Calu3 (cell line): ENCODE results near the gene DMD. TPM values are rescaled to one million over a fixed set of nuclear protein-coding genes. Genes with fewer than 3 reads are reported as not detected.

Experiments used
- BruUV-seq: library from RNA; stranded (reverse); fragments of 400-500 nt; replicated peaks from 2 replicates; lab custom pipeline; 2021; lab: Mats Ljungman, UMichigan
- CTCF ChIA-PET: fragments of 300-600 bp; sonication (Branson Sonifier 250); formaldehyde crosslinking; loops from one replicate; lab custom pipeline; 2022; ENCODE audit warnings: antibody characterized with exemption; lab: Charles Lee
- DNase-seq: peaks from one replicate; pipeline ENCODE4 v3.0.0; 2022
- H3K27ac Mint-ChIP-seq: one replicate; pipeline ENCODE4 v1.8.0; 2022; ENCODE audit warnings: mixed read lengths; ENCODE audit not compliant: unreplicated experiment
- H3K27me3 Mint-ChIP-seq: one replicate; pipeline ENCODE4 v1.8.0; 2022; ENCODE audit warnings: mixed read lengths; ENCODE audit not compliant: unreplicated experiment
- H3K36me3 Mint-ChIP-seq: one replicate; pipeline ENCODE4 v1.8.0; 2022; ENCODE audit warnings: mild to moderate bottlenecking, moderate library complexity, mixed read lengths; ENCODE audit not compliant: insufficient read depth, unreplicated experiment
- H3K4me1 Mint-ChIP-seq: one replicate; pipeline ENCODE4 v1.8.0; 2022; ENCODE audit warnings: mild to moderate bottlenecking, low read depth, mixed read lengths; ENCODE audit not compliant: unreplicated experiment
- H3K4me3 Mint-ChIP-seq: one replicate; pipeline ENCODE4 v1.8.0; 2022; ENCODE audit warnings: mild to moderate bottlenecking, low read depth, moderate library complexity, mixed read lengths; ENCODE audit not compliant: unreplicated experiment
- H3K9me3 Mint-ChIP-seq: one replicate; pipeline ENCODE4 v1.8.0; 2022; ENCODE audit warnings: low read depth, mixed read lengths; ENCODE audit not compliant: unreplicated experiment
- CTCF ChIP-seq: fragments of 200-600 bp; IDR thresholded peaks from one replicate; pipeline ENCODE4 v1.8.0; 2022; ENCODE audit warnings: antibody characterized with exemption; ENCODE audit not compliant: unreplicated experiment
- intact Hi-C: fragments of 100-400 bp; cut with micrococcal nuclease; formaldehyde crosslinking; loops from one replicate; pipeline ENCODE4 v1.10.0; 2022; ENCODE audit not compliant: unreplicated experiment
- total RNA-seq: library from RNA; stranded (reverse); gene quantifications from 2 replicates; pipeline ENCODE4 v1.2.3, GENCODE V29; 2022

Gene DMD
- total RNA-seq, 1 experiment from 2014 or later: 11.6 TPM

- no peak for TF ChIP-seq CTCF
- H3K27ac Mint-ChIP-seq: no peak overlapping the region
- no TSS peak for BruUV-seq
- H3K27me3 Mint-ChIP-seq: no peaks in the 10 kb centered on the region
- CTCF ChIA-PET: no interaction called here
- no peaks in the 10 kb centered on the region for H3K9me3 Mint-ChIP-seq
- no peak overlapping the region for H3K4me3 Mint-ChIP-seq
- no peaks in the 10 kb centered on the region for H3K36me3 Mint-ChIP-seq
- intact Hi-C loops: no loop called here
- H3K4me1 Mint-ChIP-seq: no peaks in the 10 kb centered on the region
- DNase-seq: no peak
Observed at GRCh38 chrX:31593353-31593752, 1618.0 kb downstream of the DMD start.

GRCh38 chrX:31591355-31591754 is 1620.0 kb downstream of the DMD start:
- no peaks in the 10 kb centered on the region for H3K9me3 Mint-ChIP-seq
- H3K36me3 Mint-ChIP-seq: no peaks in the 10 kb centered on the region
- BruUV-seq: no TSS peak
- CTCF ChIA-PET: no interaction called here
- H3K4me3 Mint-ChIP-seq: no peak overlapping the region
- no peaks in the 10 kb centered on the region for H3K4me1 Mint-ChIP-seq
- intact Hi-C loops: no loop called here
- DNase-seq: no peak
- H3K27ac Mint-ChIP-seq: no peak overlapping the region
- no peak for TF ChIP-seq CTCF
- H3K27me3 Mint-ChIP-seq: no peaks in the 10 kb centered on the region

- Mint-ChIP-seq H3K36me3 (no peaks in the 10 kb centered on the region), H3K27me3 (no peaks in the 10 kb centered on the region), H3K4me1 (no peaks in the 10 kb centered on the region), H3K27ac (no peak overlapping the region), H3K4me3 (no peak overlapping the region), H3K9me3 (no peaks in the 10 kb centered on the region)
- CTCF ChIA-PET: no interaction called here
- intact Hi-C loops: no loop called here
- TF ChIP-seq CTCF: no peak
- BruUV-seq: no TSS peak
- no peak for DNase-seq
Observed at GRCh38 chrX:31590581-31591114, 1620.7 kb downstream of the DMD start.

- Mint-ChIP-seq H3K9me3 (peaks cover 2% of the 10 kb centered on the region), H3K4me3 (no peak overlapping the region), H3K4me1 (no peaks in the 10 kb centered on the region), H3K27ac (no peak overlapping the region), H3K27me3 (no peaks in the 10 kb centered on the region), H3K36me3 (no peaks in the 10 kb centered on the region)
- CTCF ChIA-PET: no interaction called here
- no peak for TF ChIP-seq CTCF
- intact Hi-C loops: no loop called here
- no peak for DNase-seq
- no TSS peak for BruUV-seq
Observed at GRCh38 chrX:31589503-31589902, 1621.8 kb downstream of the DMD start.
